Measurements from ENCODE around the gene KRTAP4-5. TPM values are rescaled to one million over a fixed set of nuclear protein-coding genes. Genes with fewer than 3 reads are reported as not detected.
"Not testable (repeated sequence)": the region's sequence is repeated elsewhere in the genome, so short reads cannot be mapped to it uniquely, and the experiment has no call there.

The KRTAP4-5 gene
- total RNA-seq: not detected

GRCh38 chr17:41149652-41149985 lies at the start of gene KRTAP4-5:
Gene KRTAP4-5 (minus strand): TSS chr17:41149825. CDS start chr17:41149767, 58 bp downstream.
- CTCF ChIA-PET: interaction anchor here (1.1 kb wide), 1 partner anchor 26 kb away, joined by 3 read pairs; no protein-coding TSS in a partner anchor
- no peak within 1 kb of the TSS for H3K27ac Mint-ChIP-seq
- no peaks in the 10 kb centered on the region for H3K9me3 Mint-ChIP-seq
- no peak for DNase-seq
- no peaks in the 10 kb centered on the region for H3K36me3 Mint-ChIP-seq (ENCODE audit: low read depth)
- intact Hi-C loops (cut with micrococcal nuclease): no loop called here
- no peaks in the 10 kb centered on the region for H3K4me1 Mint-ChIP-seq (ENCODE audit: low read depth)
- H3K27me3 Mint-ChIP-seq (ENCODE audit: low read depth): peaks cover 2% of the 10 kb centered on the region
- H3K4me3 Mint-ChIP-seq: no peak within 1 kb of the TSS

GRCh38 chr17:41196068-41196467 lies 46.4 kb upstream of the KRTAP4-5 start:
- Mint-ChIP-seq H3K27ac (no peak overlapping the region), H3K36me3 (ENCODE audit: low read depth) (no peaks in the 10 kb centered on the region), H3K4me3 (no peak overlapping the region), H3K27me3 (ENCODE audit: low read depth) (no peaks in the 10 kb centered on the region), H3K9me3 (peaks cover 7% of the 10 kb centered on the region), H3K4me1 (ENCODE audit: low read depth) (no peaks in the 10 kb centered on the region)
- CTCF ChIA-PET: no interaction called here
- DNase-seq: no peak
- intact Hi-C loops (cut with micrococcal nuclease): no loop called here

- H3K9me3 Mint-ChIP-seq: peaks cover 2% of the 10 kb centered on the region
- H3K4me3 Mint-ChIP-seq: no peak overlapping the region
These were observed 40.7 kb upstream of the KRTAP4-5 start for GRCh38 chr17:41190328-41190727.

DNA sequence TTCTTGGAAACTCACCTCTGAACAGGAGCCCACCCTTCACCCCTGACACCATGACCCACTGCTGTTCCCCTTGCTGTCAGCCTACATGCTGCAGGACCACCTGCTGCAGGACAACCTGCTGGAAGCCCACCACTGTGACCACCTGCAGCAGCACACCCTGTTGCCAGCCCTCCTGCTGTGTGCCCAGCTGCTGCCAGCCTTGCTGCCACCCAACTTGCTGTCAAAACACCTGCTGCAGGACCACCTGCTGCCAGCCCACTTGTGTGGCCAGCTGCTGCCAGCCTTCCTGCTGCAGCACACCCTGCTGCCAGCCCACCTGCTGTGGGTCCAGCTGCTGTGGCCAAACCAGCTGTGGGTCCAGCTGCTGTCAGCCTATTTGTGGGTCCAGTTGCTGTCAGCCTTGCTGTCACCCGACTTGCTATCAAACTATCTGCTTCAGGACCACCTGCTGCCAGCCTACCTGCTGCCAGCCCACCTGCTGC lies 40.3 kb upstream of the KRTAP4-5 start, which contains the start of gene KRTAP9-1:
TSS of gene KRTAP9-1 (plus strand) at position 51 of the 482 bp plus-strand sequence. CDS start at position 51, 0 bp downstream.
- intact Hi-C loops (cut with micrococcal nuclease); H3K9me3 Mint-ChIP-seq; H3K4me3 Mint-ChIP-seq; H3K36me3 Mint-ChIP-seq (ENCODE audit: low read depth); H3K27me3 Mint-ChIP-seq (ENCODE audit: low read depth); H3K4me1 Mint-ChIP-seq (ENCODE audit: low read depth); DNase-seq; H3K27ac Mint-ChIP-seq: not testable (repeated sequence)
- CTCF ChIA-PET: interaction anchor here (1.1 kb wide), 1 partner anchor 444 kb away, joined by 4 read pairs; no protein-coding TSS in a partner anchor

More at GRCh38 chr17:41190328-41190727, 40.7 kb upstream of the KRTAP4-5 start:
- intact Hi-C loops (cut with micrococcal nuclease): no loop called here
- CTCF ChIA-PET: interaction anchor here (1.1 kb wide), 1 partner anchor 445 kb away, joined by 4 read pairs; no protein-coding TSS in a partner anchor
- Mint-ChIP-seq H3K4me1 (ENCODE audit: low read depth) (no peaks in the 10 kb centered on the region), H3K36me3 (ENCODE audit: low read depth) (no peaks in the 10 kb centered on the region), H3K27ac (no peak overlapping the region), H3K27me3 (ENCODE audit: low read depth) (no peaks in the 10 kb centered on the region)
- no peak for DNase-seq

GRCh38 chr17:41186872-41187271 lies 37.2 kb upstream of the KRTAP4-5 start:
- H3K9me3 Mint-ChIP-seq: no peaks in the 10 kb centered on the region
- no peaks in the 10 kb centered on the region for H3K36me3 Mint-ChIP-seq (ENCODE audit: low read depth)
- peaks cover 3% of the 10 kb centered on the region for H3K27me3 Mint-ChIP-seq (ENCODE audit: low read depth)
- no peak overlapping the region for H3K27ac Mint-ChIP-seq
- CTCF ChIA-PET: no interaction called here
- intact Hi-C loops (cut with micrococcal nuclease): no loop called here
- no peaks in the 10 kb centered on the region for H3K4me1 Mint-ChIP-seq (ENCODE audit: low read depth)
- H3K4me3 Mint-ChIP-seq: no peak overlapping the region
- no peak for DNase-seq

DNA sequence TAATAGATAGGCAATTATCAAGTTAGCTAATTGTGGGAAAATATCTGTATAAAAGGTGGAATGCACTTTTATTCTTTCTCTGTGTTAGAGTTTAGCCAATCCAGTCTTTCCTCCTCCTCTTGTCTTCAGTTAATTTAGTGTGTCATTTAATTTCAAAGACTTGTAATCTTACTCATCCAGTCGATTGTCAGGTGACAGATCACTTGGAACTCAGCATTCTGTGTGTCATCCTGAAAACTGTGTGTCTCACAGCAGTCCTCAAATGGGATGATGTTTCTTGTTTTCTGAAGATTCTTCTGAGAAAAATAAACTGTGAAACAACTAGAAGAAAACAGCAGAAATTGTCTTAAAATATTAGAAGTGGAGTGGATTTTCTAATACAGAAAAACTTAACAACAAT lies 35.4 kb upstream of the KRTAP4-5 start:
- CTCF ChIA-PET: interaction anchor here (0.6 kb wide), 1 partner anchor 223 kb away, joined by 3 read pairs; no protein-coding TSS in a partner anchor

GRCh38 chr17:41184480-41184961 lies 34.9 kb upstream of the KRTAP4-5 start, which contains the start of gene KRTAP4-1:
Gene KRTAP4-1 (minus strand): TSS chr17:41184911. CDS start chr17:41184854, 57 bp downstream.
- no peaks in the 10 kb centered on the region for H3K36me3 Mint-ChIP-seq (ENCODE audit: low read depth)
- H3K27ac Mint-ChIP-seq: no peak within 1 kb of the TSS
- peaks cover 3% of the 10 kb centered on the region for H3K27me3 Mint-ChIP-seq (ENCODE audit: low read depth)
- intact Hi-C loops (cut with micrococcal nuclease): no loop called here
- H3K4me3 Mint-ChIP-seq: no peak within 1 kb of the TSS
- CTCF ChIA-PET: interaction anchor here (0.6 kb wide), 1 partner anchor 223 kb away, joined by 3 read pairs; no protein-coding TSS in a partner anchor
- no peaks in the 10 kb centered on the region for H3K9me3 Mint-ChIP-seq
- no peaks in the 10 kb centered on the region for H3K4me1 Mint-ChIP-seq (ENCODE audit: low read depth)
- no peak for DNase-seq

More for the DNA sequence above, 35.4 kb upstream of the KRTAP4-5 start:
- H3K27ac Mint-ChIP-seq: no peak overlapping the region
- H3K4me3 Mint-ChIP-seq: no peak overlapping the region
- H3K27me3 Mint-ChIP-seq (ENCODE audit: low read depth): peaks cover 3% of the 10 kb centered on the region
- intact Hi-C loops (cut with micrococcal nuclease): no loop called here
- H3K4me1 Mint-ChIP-seq (ENCODE audit: low read depth): no peaks in the 10 kb centered on the region
- no peaks in the 10 kb centered on the region for H3K36me3 Mint-ChIP-seq (ENCODE audit: low read depth)
- H3K9me3 Mint-ChIP-seq: no peaks in the 10 kb centered on the region
- no peak for DNase-seq

DNA sequence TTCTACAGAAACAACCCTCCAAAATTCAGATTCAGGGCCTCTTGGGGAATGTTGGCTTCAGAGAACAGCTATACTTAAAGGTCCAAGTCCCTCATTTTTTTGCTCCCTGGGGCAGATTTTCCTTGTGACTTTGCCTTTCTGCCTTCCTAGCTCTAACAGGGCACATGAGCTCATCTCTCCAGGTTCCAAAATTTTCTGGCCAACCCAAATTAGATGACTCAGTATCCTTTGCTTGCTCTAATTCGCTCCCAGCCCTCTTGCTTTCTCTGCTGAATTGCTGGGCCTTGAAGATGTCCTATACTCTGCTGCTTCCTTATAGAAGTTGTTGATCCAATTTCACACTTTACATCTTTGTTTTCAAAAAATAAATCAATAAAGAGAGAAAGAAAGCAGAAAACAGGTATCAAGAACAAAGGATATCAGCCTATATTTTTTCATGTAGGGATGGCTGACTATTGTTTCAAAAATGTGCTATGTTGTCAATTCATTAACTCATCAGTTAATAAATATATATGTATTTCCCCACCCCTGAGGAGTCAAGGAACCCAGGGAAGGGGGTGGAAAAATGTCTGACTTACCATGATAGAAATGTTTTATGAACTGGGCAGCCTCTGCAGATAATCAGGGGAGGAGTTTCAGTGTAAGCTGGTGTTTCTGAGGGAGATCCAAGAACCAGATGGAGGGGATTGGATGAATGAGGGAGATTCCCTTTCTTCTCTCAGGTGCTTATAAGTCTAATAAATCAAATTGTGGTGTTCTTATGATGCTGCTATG lies 29.4 kb upstream of the KRTAP4-5 start:
- Mint-ChIP-seq H3K4me1 (ENCODE audit: low read depth) (no peaks in the 10 kb centered on the region), H3K27me3 (ENCODE audit: low read depth) (no peaks in the 10 kb centered on the region), H3K27ac (no peak overlapping the region), H3K36me3 (ENCODE audit: low read depth) (no peaks in the 10 kb centered on the region), H3K9me3 (no peaks in the 10 kb centered on the region), H3K4me3 (no peak overlapping the region)
- intact Hi-C loops (cut with micrococcal nuclease): no loop called here
- CTCF ChIA-PET: interaction anchor here (0.6 kb wide), 1 partner anchor 107 kb away, joined by 3 read pairs; no protein-coding TSS in a partner anchor
- no peak for DNase-seq

DNA sequence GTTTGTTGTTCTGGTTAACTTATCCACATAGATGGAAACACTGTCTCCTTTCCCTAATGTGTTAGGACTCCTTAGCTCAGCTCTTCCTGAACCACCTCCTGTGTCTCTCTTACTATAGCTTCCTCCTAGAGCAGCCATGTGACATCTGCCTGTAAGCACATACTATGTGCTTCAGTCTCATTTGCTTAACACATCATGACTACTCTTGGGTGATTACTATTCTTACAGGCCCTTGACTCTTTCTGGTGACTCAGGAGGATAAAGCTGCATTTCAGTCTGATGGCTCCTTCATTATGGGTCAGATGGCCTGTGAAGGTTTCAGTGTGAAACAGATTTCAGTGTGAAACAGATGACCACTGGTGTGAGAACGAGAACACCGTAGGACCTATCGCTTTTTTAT lies 28.7 kb upstream of the KRTAP4-5 start:
- no peak for DNase-seq
- Mint-ChIP-seq H3K9me3 (no peaks in the 10 kb centered on the region), H3K4me3 (no peak overlapping the region), H3K4me1 (ENCODE audit: low read depth) (no peaks in the 10 kb centered on the region), H3K36me3 (ENCODE audit: low read depth) (no peaks in the 10 kb centered on the region), H3K27ac (no peak overlapping the region), H3K27me3 (ENCODE audit: low read depth) (no peaks in the 10 kb centered on the region)
- CTCF ChIA-PET: interaction anchor here (0.6 kb wide), 1 partner anchor 108 kb away, joined by 3 read pairs; no protein-coding TSS in a partner anchor
- intact Hi-C loops (cut with micrococcal nuclease): no loop called here

GRCh38 chr17:41177727-41178271 lies 28.2 kb upstream of the KRTAP4-5 start, which contains the start of gene KRTAP4-2:
Gene KRTAP4-2 (minus strand): TSS chr17:41178221. CDS start chr17:41178164, 57 bp downstream.
- Mint-ChIP-seq H3K4me3 (no peak within 1 kb of the TSS), H3K27me3 (ENCODE audit: low read depth) (no peaks in the 10 kb centered on the region), H3K36me3 (ENCODE audit: low read depth) (no peaks in the 10 kb centered on the region), H3K4me1 (ENCODE audit: low read depth) (no peaks in the 10 kb centered on the region), H3K9me3 (no peaks in the 10 kb centered on the region), H3K27ac (no peak within 1 kb of the TSS)
- intact Hi-C loops (cut with micrococcal nuclease): no loop called here
- DNase-seq: no peak
- CTCF ChIA-PET: no interaction called here

DNA sequence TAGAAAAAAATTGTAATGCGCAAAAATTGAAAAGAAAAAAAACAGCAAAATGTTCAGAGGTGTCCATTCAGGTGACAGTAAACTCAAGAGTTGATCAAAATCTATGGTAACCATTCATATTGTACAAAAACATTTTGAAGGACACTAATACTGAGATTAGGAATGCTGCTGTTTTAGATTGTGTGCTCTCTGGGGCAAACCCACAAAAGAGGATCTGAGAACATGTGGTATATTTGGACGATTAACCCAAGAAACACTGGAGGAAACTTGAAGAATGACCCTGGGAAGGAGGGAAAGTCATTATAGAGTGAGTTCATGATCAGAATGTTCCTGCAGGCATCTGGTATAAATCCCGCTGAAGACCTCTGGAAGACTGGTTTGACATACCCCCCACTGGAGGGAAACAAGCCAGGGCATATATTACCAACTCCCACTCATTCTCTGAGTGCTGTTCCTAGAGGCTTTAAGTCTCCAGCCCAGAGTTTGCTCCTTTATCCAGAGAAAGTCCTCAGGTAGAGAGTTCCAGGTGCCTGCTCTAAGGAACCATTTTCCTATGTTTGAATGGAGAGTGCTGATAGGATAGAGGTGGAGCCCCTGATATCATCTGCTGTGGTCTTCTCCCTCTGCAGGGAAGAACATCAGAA lies 27.2 kb upstream of the KRTAP4-5 start:
- Mint-ChIP-seq H3K36me3 (ENCODE audit: low read depth) (no peaks in the 10 kb centered on the region), H3K4me1 (ENCODE audit: low read depth) (no peaks in the 10 kb centered on the region), H3K4me3 (no peak overlapping the region), H3K27me3 (ENCODE audit: low read depth) (no peaks in the 10 kb centered on the region), H3K9me3 (no peaks in the 10 kb centered on the region), H3K27ac (no peak overlapping the region)
- DNase-seq: no peak
- intact Hi-C loops (cut with micrococcal nuclease): no loop called here
- CTCF ChIA-PET: no interaction called here

DNA sequence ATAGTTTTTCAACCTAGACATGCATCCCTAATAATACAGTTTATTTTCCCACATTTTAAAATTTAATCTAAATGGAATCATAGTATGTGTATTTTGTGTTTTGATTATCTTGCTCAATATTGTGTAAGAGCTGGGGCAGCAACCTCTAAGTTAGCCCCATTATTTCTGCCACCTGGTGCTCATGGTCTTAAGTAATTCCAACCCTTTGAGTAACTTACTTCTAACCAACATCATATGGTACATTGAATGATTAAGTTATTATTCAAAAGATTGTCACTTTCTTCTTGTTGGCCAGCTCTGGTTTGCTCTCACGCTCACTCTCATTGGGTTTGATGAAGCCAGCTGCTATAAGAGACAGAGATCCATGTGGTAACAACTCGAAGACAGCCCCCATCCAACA lies 22.3 kb upstream of the KRTAP4-5 start:
- no peaks in the 10 kb centered on the region for H3K27me3 Mint-ChIP-seq (ENCODE audit: low read depth)
- no peaks in the 10 kb centered on the region for H3K9me3 Mint-ChIP-seq
- no peak overlapping the region for H3K27ac Mint-ChIP-seq
- H3K4me1 Mint-ChIP-seq (ENCODE audit: low read depth): no peaks in the 10 kb centered on the region
- no peak for DNase-seq
- intact Hi-C loops (cut with micrococcal nuclease): no loop called here
- CTCF ChIA-PET: no interaction called here
- no peaks in the 10 kb centered on the region for H3K36me3 Mint-ChIP-seq (ENCODE audit: low read depth)
- no peak overlapping the region for H3K4me3 Mint-ChIP-seq
